Vagina (tissue), 2 donors: ENCODE data around the gene CACNG7.

Source experiments
- CTCF ChIP-seq, 3 experiments: fragments of 450-650 bp in 2 of 3; fragments of 200-600 bp in 1 of 3; sonication (generic) in 1 of 3; IDR thresholded peaks; one replicate each; pipeline ENCODE4 v1.5.1; 2017 to 2019; ENCODE audit warnings: antibody characterized with exemption in 3 of 3, mild to moderate bottlenecking in 2 of 3, moderate library complexity in 2 of 3
- POLR2A ChIP-seq, 2 donors: fragments of 450-650 bp; IDR thresholded peaks; one replicate each; pipeline ENCODE4 v1.6.1; 2017; ENCODE audit warnings: antibody characterized with exemption in 2 of 2, mild to moderate bottlenecking in 2 of 2, moderate library complexity in 2 of 2
- POLR2AphosphoS5 ChIP-seq, 2 donors: sonication (generic); formaldehyde crosslinking; IDR thresholded peaks; one replicate each; pipeline ENCODE4 v1.9.0; 2017; ENCODE audit warnings: antibody characterized with exemption in 2 of 2, mild to moderate bottlenecking in 2 of 2, low read depth in 1 of 2; ENCODE audit not compliant: insufficient read depth in 1 of 2

GRCh38 chr19:53916004-53916403 lies 6.9 kb downstream of the CACNG7 start:
- no peak for TF ChIP-seq POLR2AphosphoS5 (IDR thresholded peaks at IDR 0.05; ENCODE audit: insufficient read depth in 1 of 2, low read depth in 1 of 2)
- TF ChIP-seq CTCF (IDR thresholded peaks at IDR 0.05) = no peak
- no peak for TF ChIP-seq POLR2A (IDR thresholded peaks at IDR 0.05)
